SH-SY5Y (cell line): ENCODE measurements around the gene ITPR1.

ENCODE experiments used
- GATA2 ChIP-seq: IDR thresholded peaks from 2 replicates; pipeline ENCODE4 v1.6.1; 2011; ENCODE audit warnings: mild to moderate bottlenecking, low read depth, low read length
- GATA3 ChIP-seq: IDR thresholded peaks from 2 replicates; pipeline ENCODE4 v1.6.1; 2011; ENCODE audit warnings: low read depth, mild to moderate bottlenecking, low read length, moderate library complexity

DNA sequence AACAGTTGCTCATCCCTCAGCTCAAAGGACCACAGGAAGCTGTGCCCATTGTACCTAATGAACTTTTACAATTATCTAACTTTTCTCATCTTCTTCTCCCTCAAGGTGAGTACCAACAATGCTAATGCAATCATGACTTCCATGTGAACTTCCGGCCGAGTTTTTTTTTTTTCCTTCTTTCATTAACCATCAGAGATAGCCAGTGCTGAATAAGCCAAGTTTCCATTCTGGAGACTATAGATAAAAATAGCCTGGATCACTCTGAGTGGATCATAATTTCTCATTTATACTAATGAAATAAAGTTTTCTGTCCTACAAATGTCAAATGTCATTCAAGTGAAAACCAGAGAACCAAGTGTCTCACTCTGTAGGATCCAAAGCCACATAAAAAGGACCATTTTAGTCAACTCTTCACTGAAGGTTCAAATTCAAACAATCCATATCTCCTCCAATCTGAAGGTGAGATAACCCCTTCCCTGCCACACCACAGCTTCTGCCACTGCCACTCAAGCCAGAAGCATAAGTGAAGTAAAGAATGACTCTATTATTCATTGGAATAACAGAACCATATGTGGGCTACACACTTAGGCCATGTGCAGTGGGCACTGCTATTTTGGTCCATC is 31.6 kb upstream of the ITPR1 start:
- TF ChIP-seq GATA2, result no peak
- no peak for TF ChIP-seq GATA3
